LHCN-M2 (cell line): Measurements from ENCODE around the gene BDKRB1. TPM values are rescaled to one million over a fixed set of nuclear protein-coding genes. Genes with fewer than 3 reads are reported as not detected.

ENCODE experiments used
- DNase-seq: peaks from one replicate; pipeline ENCODE4 v3.0.0-alpha.2; 2012; ENCODE audit warnings: low read depth
- total RNA-seq: library from RNA; depleted of rRNA; stranded (reverse); fragments of >200 nt; gene quantifications from 2 replicates; pipeline ENCODE4 v1.2.3, GENCODE V29; 2014

BDKRB1 gene
- total RNA-seq, 1 experiment from 2014 or later, result 0.98 TPM

DNA sequence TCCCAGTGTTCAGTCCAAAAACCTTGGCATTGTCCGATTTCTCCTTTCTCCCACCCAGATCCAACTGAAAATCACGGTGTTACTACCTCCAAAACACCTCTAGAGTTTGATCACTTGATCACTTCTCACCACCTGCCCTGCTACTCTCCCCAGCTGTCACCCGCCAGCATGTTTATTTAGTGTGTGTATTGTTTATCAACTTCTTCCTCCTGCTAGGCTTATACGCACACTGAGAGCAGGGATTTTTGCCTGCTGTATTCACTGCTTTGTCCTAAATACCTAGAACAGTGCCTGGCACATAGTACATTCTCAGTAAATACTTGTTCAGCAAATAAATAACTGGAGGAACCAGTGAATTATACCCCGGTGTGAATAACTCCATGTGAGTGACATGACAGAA lies 5.0 kb downstream of the BDKRB1 start:
- no peak for DNase-seq

DNA sequence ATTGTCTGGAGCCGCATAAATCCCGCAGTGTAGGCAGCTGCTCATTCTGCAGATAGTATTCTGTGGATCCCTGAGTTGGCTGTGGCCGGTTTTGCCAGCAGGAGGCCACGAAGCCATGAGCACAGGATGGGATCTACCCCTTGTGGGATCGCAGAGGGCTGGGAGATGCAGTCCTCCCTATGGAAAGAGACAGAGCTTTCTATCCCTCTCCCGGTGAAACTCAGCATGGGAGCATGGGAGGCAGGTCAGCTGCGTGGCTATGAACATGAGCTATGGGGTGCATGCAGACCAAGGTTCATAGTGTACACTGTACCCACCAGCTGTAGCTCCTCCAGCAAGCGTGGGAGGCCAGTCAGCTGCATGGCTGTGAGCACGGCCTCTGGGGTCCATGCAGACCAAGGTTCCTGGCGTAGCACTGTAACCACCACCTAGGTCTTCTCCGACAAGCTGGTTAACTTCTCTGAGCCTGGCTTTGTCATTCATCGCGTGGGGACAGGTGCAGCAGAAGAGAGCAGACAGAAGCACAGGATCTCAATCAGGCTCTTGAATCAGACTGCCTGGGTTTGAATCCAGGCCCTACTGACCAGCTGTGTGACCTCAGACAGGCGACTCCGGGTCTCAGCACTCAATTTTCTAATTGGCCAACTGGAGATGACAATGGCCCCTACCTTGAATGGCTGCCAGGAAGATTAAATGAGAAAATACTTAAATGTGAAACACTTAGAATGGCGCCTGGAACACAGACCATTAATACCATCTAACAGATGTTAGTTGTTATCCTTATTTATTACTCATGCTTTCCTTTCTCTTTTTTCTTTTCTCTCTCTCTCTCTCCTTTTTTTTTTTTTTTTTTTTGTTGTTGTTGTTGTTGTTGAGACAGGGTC lies 6.0 kb downstream of the BDKRB1 start:
- no peak for DNase-seq

DNA sequence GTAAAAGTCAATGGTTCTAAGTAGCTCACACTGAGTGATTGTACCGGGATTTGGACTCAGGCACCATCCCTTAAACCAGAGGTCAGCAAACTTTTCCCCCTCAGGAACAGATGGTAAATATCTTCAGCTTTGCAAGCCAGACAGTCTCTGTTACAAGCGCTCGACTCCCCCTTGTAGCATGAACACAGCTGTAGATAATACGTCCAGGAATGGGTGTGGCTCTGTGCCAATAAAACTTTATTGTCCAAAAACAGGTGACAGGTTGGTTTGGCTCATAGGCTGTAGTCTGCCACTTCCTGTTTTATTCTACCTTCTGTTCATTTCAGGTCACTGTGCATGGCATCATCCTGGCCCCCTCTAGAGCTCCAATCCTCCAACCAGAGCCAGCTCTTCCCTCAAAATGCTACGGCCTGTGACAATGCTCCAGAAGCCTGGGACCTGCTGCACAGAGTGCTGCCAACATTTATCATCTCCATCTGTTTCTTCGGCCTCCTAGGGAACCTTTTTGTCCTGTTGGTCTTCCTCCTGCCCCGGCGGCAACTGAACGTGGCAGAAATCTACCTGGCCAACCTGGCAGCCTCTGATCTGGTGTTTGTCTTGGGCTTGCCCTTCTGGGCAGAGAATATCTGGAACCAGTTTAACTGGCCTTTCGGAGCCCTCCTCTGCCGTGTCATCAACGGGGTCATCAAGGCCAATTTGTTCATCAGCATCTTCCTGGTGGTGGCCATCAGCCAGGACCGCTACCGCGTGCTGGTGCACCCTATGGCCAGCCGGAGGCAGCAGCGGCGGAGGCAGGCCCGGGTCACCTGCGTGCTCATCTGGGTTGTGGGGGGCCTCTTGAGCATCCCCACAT lies 7.6 kb downstream of the BDKRB1 start:
- no peak for DNase-seq

DNA sequence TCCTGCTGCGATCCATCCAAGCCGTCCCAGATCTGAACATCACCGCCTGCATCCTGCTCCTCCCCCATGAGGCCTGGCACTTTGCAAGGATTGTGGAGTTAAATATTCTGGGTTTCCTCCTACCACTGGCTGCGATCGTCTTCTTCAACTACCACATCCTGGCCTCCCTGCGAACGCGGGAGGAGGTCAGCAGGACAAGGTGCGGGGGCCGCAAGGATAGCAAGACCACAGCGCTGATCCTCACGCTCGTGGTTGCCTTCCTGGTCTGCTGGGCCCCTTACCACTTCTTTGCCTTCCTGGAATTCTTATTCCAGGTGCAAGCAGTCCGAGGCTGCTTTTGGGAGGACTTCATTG lies 8.2 kb downstream of the BDKRB1 start:
- no peak for DNase-seq

DNA sequence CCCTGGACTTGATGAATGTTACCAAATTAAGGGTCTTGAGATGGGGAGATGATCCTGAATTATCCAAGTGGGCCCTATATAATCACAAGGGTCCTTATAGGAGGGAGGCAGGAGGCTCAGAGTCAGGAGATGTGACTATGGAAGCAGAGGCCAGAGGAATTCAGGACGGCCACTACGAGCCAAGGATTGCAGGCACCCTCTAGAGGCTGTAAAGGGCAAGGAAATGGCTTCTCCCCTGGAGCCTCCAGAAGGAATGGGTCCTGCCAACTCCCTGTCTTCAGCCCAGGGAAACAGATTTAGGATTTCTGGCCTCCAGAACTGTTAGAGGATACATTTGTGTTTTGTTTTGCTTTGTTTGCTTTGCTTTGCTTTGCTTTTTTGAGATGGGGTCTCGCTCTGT lies 8.8 kb downstream of the BDKRB1 start:
- no peak for DNase-seq

DNA sequence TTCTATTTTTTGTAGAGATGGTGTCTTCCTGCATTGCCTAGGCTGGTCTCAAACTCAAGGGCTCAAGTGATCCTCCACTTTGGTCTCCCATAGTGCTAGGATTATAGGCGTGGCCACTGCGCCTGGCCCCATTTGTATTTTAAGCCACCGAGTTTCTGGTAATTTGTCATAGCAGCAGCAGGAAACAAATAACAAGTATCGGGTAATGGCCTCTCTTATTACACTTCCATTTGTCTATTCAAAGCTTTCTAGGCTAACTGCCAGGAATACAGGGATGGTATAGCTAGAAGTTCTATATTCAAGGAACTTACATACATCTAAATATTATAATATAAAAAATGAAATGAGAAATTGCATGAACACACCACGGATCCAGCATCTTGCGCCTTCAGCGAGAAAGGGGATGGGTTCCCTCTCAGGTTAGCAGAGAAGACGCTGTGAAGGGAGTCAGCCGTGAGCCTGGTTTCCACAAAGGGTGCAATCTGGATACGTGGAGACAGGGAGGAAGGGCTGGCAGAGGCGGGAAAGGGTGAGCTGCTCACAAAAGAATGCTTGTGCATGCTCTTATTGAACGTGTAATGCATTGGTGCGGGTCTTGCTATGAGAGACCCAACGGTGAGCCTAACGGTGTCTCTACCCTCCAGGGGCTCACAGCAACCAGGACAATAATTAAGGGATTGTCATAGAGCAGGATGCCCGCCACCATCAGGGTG lies 9.5 kb downstream of the BDKRB1 start:
- DNase-seq, result no peak

DNA sequence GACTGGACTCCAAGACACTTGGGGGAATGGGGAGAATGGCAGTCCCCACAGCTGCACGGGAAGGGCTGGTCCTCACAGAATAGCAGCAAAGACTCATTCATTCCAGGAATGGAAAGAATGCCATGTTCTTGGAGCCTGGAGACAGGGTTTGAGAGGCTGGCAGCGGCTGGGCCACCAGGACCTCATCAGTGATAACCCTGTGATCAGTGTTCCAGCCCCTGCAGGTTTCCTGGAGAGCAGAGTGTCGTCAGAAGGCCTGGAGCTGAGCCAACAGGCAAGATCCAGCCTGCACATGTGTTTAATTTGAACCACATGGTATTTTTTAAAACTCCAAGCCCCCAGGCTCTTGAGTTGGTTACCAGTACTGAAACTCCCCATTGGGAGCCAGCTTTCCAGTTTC lies 11.3 kb downstream of the BDKRB1 start:
- peak; percentile 35 for DNase-seq

DNA sequence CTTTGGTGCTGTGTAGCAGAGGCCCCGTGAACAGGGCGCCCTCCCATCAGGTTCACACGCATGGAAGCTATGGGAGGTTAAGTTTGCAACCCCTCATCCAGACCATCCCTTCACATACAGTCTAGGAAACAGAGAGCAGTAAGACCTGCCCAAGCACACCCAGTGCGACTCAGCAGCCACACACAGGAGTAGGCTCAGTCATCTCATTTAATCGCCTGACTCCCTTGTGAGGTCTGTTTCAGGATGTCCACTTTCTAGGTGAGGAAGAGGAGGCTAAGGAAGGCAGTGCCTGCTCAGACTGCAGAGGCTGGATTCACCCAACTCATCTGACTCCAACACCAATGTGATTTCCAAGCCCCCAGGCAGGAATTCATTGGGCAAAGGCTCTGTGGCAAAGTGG lies 11.9 kb downstream of the BDKRB1 start:
- no peak for DNase-seq

DNA sequence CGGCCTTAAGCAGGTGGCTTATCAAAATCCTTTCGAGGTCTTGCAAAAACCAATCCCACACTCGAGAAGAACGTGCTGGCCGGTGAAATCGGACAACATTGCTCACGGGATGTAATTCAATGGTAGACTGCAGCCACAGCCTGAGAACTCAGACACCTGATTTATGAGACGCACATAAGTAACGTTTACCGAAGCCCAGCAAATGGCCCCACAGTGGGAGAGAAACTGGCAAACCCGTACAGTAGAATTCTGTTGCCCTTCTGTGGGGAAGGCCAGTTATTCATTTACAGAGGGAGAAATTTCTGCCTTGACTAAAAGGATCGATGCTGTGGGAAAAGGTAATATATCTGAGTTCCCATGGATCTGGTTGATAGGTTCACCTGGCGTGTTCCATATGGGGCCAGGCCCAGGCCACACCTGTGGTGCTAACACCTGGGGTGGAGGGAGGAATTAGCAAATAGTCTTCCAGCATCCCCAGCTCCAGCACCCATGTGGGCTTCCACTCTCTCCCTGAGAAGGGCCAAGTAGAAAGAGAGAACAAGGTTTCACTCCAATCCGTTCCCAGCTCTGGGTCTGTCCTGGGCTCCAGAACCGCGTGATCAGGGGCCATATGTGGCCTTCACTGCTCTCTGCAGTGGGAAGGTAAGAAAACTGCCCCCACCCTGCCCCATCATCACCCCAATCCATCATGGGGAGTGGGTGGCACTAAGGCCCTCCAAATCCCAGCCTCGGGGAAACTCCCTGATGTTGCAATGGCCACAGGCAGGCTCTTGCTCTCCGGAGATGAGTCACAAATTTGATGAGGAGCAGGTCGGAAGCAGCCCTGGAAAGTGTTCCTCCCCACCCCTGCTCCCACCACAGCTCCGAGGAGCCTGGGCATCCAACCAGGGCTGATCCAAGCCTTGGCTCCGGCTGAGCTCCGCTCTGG lies 12.7 kb downstream of the BDKRB1 start:
- peak; percentile 77 for DNase-seq

DNA sequence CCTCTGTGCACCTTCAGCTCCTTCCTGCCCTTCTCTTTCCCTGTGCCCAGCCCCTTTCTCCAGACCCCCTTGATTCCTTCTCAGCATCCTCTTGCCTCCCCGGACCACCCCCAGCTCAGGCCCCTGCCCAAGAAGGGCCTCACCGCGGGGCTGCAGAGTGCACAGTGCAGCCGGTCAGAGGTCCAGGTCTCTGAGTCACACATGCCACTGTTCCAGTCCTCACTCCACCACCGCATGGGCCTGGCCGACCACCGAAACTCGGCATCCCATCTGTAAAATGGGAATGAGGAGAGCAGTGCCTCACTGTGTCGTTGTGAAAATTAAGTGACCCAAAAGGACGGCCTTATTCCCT lies 13.3 kb downstream of the BDKRB1 start:
- no peak for DNase-seq

DNA sequence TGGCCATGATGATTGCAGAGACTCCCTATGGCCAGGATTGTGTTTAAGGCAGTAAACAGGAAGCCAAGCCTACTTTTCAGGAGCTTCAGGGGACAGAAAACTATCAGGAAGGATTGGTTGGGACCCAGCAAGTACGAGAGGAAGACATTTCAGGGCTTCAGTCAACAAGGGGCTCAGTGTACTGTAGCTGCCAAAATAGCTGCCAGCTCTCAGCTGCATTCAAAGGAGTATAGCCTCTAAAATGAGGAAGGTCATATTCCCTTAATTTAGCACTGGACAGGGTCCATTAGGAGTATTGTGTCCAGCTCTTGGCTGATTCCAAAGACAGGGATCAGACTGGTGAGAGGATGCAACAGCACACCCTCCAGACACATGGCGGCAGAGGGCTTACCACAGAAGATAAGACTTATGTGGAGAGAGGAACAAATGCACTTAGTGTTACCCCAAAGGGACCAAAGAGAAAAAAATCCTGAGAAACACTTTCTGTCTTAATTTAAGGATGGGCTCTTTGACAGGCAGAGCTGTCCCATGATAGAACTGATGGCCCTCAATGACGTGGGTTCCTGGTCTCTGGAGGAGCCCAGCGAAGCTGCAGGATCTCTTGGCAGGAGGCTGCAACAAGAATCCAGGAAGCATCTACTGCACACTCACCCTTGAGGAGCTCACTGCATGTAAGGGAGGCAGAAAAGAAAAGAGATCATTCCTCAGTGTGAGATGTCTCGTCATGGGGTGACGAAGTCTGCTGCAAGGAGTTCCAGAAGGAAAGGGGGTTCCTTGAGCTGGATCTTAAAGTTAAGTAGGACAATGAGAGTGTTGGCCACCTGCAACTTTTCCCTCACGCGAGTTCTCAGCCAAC lies 14.8 kb downstream of the BDKRB1 start:
- DNase-seq, result no peak

DNA sequence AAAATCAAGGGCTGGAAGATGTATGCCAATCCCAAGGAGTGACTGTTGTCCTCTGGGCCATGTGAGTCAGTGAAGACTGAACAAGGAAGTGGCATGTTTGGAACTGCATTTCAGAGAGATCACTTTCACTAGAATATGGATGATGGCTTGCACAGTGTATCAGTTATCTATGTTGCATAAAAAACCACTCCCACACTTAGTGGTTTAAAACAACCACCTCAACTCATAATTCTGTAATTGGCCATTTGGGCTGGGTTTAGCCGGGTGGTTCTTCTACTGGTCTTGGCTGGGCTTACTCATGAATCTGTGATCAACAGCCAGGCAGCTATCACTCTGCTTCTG lies 15.4 kb downstream of the BDKRB1 start:
- DNase-seq, result no peak

DNA sequence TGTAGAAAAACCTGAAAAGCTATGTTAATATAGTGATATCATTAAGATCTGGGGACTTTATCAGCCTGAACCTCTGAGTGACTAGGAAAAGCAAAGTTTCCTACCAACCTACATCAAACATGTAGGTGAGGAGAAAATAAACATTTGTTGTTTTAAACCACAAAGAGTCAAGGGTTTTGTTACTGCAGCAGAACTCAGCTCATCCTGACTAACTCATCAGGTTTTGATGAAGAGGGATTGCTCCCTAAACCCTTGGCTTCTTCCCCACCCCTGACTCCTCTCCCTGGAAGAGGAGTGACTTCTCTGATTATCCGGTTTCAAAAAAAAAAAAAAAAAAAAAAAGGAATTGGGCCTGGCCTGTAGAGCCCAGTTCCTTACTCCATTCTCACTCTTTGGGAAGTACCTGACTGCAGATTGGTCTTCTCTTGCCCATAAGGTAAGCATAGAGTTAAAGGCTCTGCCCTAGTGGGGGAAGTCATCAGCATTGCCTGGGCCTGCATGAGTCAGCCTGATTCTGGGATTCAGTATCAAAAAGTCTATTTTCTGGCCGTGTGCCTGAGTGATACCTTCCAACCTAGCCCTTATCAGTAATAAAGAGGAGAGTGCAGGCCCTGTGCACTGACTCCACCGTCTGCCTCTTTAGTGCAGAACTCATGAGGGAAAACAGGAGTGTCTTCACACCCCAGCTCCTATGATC lies 16.9 kb downstream of the BDKRB1 start:
- DNase-seq, result no peak

DNA sequence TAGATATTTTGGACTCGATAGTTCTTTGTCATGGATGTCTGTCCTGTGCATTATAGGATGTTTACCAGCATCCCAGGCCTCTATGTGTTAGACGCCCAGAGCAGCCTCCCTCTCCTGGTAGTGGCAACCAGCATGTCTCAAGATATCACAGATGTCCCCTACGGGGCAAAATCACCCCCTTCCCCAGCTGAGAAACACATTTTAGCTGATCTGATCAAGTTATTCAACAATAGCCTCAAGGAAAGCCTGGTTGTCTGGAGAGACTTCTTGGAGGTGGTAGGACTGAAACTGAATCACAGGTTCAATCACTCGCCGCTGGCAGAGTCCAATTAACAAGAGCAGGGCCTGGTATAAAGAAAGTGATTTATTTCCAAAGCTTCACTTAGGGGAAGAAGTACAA lies 17.6 kb downstream of the BDKRB1 start:
- no peak for DNase-seq

DNA sequence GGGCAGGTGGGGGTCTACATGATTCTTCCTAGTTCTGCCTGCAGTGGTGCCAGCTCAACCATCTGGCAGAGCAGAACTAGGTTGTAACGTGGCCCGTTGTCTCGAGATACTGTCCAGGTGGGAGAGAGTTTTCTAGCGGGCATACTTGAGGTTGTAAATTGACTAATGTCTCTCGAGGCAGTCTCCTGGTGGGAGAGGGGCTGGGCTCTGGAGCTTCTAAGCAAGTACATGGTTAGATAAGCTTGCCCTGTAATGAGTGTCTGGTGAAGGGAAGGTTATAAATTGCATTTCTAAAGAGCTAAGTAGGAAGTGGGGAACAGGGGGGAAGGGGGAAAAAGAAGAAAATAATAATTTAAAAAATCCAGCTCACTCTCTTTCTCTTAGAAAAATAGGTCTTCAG lies 18.1 kb downstream of the BDKRB1 start:
- no peak for DNase-seq

DNA sequence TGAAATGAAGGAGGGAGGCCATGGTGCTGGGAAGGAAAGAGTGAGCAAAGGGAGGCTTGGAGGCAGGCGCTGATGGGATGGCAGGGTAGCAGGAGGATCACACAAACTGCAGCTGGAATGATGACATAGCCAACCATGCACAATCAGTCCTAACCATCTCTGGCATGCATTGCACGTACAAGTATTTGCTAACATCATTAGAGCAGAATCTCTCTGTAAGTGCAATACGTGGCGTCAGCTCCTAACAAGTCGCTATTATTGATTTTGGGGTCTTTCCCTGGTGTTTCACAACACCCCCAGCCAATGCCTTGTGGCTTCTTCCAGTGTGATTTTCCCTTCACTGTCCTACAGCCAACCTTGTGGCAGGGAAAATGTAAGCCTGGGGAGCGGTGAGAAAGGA lies 18.5 kb downstream of the BDKRB1 start:
- no peak for DNase-seq

DNA sequence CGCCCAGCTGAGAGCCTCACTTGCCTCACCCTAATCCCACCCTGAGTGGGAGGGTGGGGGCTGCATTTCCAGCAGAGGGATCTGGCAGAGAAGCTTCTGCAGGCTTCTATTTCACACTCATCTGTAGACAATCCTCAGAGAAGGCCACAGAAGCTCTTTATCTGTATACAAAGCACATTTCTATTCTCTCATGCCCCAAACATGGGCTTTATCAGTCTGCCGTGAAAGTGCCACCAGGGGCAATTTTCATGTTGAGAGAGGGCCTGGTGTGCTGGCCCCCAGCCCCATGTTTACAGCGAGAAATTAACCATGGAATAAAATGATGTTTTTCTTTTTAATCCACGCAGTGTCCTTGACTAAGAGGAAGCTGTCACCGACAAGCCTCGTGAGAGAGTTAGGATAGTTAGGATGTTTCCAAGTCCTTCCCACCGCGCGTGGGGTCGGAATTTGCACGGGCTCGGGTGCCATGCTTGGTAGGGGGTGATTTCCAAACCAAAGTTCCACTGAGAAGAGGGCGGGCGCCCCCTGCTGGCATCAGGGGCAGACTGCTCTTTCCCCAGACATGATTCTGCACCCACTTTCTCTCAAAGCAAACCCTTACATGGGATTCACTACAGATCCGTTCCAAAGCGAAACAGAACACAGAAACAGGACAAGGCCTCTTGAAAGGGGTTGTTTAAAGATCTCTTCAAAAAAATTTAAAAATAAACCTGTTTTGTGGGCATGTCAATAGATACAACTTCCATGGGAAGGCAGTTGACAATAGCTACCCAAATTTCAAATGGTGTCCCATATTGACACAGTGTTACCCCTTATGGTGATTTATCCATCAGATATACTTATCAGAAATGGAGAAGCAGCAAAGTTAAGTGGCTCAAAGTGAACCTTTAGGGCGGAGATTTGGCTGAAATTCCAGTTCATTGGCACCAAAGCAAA lies 19.4 kb downstream of the BDKRB1 start:
- peak; percentile 56 for DNase-seq

DNA sequence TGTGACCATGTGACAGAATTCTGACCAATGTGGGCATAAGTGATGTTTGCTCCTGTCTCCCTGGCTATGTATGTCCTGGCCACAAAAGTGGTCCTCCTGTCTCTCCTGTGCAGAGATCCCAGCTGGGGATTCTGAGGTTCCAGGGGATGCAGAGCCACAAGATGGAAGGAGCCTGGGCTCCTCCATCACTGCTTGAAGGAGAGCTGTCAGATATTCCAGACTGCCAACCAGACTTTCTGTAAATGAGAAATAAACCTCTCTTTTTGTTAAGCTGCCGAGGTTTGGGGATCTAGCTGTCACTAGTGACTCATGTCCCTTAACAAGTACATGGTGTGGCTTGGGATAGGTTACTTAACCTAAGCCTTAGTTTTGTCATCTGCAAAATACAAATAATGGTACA lies 21.9 kb downstream of the BDKRB1 start:
- DNase-seq, result no peak

DNA sequence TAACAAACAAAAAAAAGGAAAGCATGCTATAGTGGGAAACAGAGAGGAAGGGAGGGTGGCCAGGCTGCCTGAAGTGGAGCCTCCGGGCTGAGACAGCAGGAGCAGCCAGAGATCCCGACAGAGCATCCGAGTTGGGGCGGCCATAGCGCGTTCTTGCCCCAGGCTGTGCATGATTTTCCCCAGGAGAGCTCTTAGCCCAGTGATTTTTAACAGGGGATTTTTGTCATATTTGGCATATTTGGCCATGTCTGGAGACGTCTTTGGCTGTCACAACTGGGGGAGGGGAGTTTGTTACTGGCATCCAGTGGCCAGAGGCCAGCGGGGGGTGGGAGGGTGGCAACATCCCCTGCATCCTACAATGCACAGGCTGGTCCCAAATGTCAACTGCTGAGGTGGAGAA lies 23.6 kb downstream of the BDKRB1 start:
- DNase-seq, result no peak
